ENCODE results near the gene ZBTB12. TPM values are rescaled to one million over a fixed set of nuclear protein-coding genes. Genes with fewer than 3 reads are reported as not detected.

The ZBTB12 gene
- total and polyA plus RNA-seq, 2 of the 13 experiments (the other 11 are each of a cell fraction or from before 2014, with no cell fraction given), result 4.8 to 6.0 TPM

GRCh38 chr6:31927242-31927862 is 25.5 kb upstream of the ZBTB12 start, which contains the start of gene C2 (continued):
- TF ChIP-seq ARID2 (CRISPR knock-in tag; IDR thresholded peaks at IDR 0.05; ENCODE audit: borderline replicate concordance) (peak; percentile 92; the same call in 1 of the 2 replicates), ZBTB2 (CRISPR knock-in tag; IDR thresholded peaks at IDR 0.05; ENCODE audit: low read depth) (peak; percentile 70; the same call in 1 of the 2 replicates), TFE3 (CRISPR knock-in tag; IDR thresholded peaks at IDR 0.05) (peak; percentile 84), MED1 (CRISPR knock-in tag; IDR thresholded peaks at IDR 0.05) (peak; percentile 96), U2AF1 (optimal IDR thresholded peaks at IDR 0.05; ENCODE audit: low read depth, low read length) (no peak), MZF1 (CRISPR knock-in tag; IDR thresholded peaks at IDR 0.05; ENCODE audit: borderline replicate concordance) (0 out of 2 replicates have a peak, but pooled peaks have one; percentile 13), CERS6 (CRISPR knock-in tag; IDR thresholded peaks at IDR 0.05) (no peak), TBL1XR1 (IDR thresholded peaks at IDR 0.05; ENCODE audit: borderline replicate concordance, low read length, partially characterized antibody) (peak; percentile 78), ZNF816 (CRISPR knock-in tag; IDR thresholded peaks at IDR 0.05; ENCODE audit: borderline replicate concordance) (no peak), ZNF547 (CRISPR knock-in tag; IDR thresholded peaks at IDR 0.05) (peak; percentile 6), YEATS2 (CRISPR knock-in tag; IDR thresholded peaks at IDR 0.05; ENCODE audit: borderline replicate concordance) (peak; percentile 72; the same call in 1 of the 2 replicates), SP140L (CRISPR knock-in tag; IDR thresholded peaks at IDR 0.05; ENCODE audit: borderline replicate concordance) (no peak), KDM2A (CRISPR knock-in tag; IDR thresholded peaks at IDR 0.05; ENCODE audit: borderline replicate concordance, low read depth) (peak; percentile 73), ZNF652 (CRISPR knock-in tag; IDR thresholded peaks at IDR 0.05; ENCODE audit: borderline replicate concordance, low read depth) (peak; percentile 24; the same call in 1 of the 2 replicates), PAF1 (CRISPR knock-in tag; IDR thresholded peaks at IDR 0.05) (no peak), ZBTB33 (CRISPR knock-in tag; IDR thresholded peaks at IDR 0.05) (peak; percentile 79), ZNF609 (CRISPR knock-in tag; IDR thresholded peaks at IDR 0.05; ENCODE audit: borderline replicate concordance) (peak; percentile 91), TBP (CRISPR knock-in tag; IDR thresholded peaks at IDR 0.05) (no peak)

Data from HepG2 (cell line).